Activated T-cell treated with anti-CD3 and anti-CD28 coated beads, Interleukin-2, amount 50 U/mL, for 48 hours (primary cell): ENCODE measurements around the gene ACSL5.

Source experiments
- DNase-seq, 2 experiments: peaks; one replicate each; pipeline ENCODE4 v3.0.0-alpha.2; 2020

Gene ACSL5

DNA sequence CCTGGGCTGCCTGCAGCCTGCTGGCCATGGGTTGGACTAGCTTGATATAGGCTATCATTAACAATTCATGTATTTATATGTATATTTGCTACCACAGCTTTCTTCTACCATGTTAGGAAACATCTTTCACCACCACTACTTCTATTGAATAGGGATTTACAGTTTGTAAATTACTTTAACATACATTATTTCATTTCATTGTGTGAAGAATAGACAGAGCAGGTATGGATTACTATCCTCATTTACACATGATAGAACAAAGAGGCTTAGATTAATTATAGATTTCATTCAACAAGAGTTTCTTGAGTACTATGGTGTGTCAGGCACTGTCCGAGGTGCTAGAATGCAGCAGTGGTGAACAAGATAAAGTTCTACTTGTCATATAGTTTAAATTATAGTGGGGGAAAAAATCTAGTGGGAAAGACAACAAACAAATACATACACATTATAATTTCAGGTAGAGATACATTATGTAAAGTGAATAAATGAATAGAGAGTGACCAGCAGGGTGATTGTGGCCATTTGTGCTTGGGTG, 93.7 kb downstream of the ACSL5 start:
- DNase-seq = no peak

DNA sequence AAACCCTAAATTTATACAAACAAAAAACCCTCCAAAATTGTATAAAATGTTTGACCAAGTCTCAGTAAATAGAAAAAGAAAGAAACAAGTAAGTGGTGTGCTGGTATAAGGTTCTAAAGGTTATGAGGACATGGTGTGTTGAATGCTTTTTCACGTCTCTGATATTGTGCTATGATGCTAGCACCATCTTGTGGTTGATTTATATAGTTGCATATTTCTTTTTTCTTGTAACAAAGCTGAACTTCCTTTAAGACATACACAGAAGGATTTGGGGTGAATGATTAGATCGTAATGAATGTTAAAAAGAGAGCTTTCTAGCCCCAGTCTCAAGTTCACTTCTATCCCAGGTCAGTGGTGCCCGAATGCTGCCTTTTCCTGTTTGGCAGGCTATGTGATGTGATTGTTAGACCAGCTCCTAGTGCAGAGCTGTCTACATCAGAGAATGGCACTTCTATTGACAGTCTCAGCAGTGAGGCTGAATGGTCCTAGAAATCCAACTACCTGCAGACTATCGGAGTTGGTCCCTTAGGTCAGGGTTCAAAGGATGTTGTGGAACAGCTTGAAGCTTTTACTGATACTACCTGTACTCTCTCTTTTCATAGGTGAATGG, 98.1 kb downstream of the ACSL5 start:
- DNase-seq = peak in 1 of 2 experiments; percentile 24

DNA sequence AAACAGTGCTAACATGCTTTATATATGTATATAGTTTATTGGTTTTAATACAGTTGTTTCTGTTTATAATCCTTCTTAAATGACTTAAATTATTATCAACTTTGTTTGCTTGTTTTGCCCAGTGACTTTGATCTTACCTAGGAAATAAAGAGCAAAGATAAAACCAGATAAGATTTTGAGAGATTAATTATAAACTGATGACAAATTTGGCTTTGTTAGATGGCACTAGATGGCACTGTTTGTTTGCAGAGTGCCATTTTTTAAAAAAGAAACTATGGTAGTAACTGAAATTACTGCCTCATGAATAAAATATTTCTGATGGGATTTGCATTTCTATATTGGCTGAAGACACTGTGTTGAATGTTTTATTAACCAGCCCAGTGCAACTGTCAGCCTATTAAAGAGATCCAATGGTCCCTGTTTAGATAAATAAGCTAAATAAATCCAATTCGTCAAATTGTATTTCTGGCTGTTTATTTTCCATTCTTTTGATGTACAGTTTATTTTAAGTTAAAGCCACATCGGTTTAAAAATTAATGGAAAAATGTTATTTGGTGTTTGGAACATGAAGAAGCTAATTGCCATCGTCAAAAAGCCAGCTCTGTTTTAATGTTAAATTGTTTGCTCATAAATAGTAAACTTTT, 101.8 kb downstream of the ACSL5 start:
- DNase-seq = no peak
